Cortex of kidney (tissue), 1 donor: ENCODE data around the gene FGGY.
"Not testable (repeated sequence)": the region's sequence is repeated elsewhere in the genome, so short reads cannot be mapped to it uniquely, and the experiment has no call there.

Experiments used
- DNase-seq: peaks from one replicate; lab custom pipeline; 2025; lab: John Stamatoyannopoulos, UW

FGGY gene

DNA sequence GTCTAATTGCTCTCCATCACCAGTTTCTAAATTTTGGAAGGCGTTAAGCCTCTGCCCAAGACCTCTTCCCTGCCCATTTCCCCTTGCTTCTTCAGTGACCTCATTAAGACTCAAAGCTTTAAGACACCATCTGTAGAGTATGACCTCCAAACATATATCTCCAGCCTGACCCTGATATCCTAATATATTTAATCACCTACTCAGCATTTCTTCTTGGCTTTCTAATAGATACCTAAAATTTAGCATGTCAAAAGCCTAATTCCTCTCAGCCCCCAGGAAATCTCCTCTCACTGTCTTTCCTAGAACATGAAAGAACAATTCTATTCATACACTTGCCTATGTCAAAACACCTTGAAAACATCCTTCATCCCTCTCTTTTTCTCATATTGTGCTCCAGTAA is 282.3 kb downstream of the FGGY start:
- no peak for DNase-seq

DNA sequence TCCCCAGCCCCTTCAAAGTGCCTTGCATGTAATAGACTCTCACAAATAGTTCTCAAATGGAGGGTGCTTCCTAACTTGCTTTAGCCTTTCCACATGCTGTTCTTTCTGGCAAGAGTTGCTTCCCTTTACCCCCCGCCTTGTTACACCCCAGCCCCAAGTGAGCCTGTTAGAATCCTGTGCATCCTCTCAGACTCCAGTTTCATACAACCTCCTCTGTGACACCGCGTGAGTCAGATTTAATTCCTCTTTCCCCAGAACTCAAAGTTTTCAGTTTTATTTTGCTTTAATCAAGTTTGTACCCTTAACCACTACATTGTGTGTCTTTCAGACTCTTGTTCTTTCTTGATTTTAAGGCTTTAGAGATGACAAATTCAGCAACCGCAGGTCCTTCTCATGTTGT is 283.4 kb downstream of the FGGY start:
- DNase-seq = no peak

DNA sequence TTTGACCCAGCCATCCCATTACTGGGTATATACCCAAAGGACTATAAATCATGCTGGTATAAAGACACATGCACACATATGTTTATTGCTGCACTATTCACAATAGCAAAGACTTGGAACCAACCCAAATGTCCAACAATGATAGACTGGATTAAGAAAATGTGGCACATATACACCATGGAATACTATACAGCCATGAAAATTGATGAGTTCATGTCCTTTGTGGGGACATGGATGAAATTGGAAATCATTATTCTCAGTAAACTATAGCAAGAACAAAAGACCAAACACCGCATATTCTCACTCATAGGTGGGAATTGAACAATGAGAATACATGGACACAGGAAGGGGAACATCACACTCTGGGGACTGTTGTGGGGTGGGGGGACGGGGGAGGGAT is 295.5 kb downstream of the FGGY start:
- not testable (repeated sequence) for DNase-seq

GRCh38 chr1:59592924-59593323 is 296.0 kb downstream of the FGGY start:
- no peak for DNase-seq

GRCh38 chr1:59593798-59594790 is 297.2 kb downstream of the FGGY start:
- no peak for DNase-seq

GRCh38 chr1:59595774-59596173 is 298.9 kb downstream of the FGGY start:
- no peak for DNase-seq

DNA sequence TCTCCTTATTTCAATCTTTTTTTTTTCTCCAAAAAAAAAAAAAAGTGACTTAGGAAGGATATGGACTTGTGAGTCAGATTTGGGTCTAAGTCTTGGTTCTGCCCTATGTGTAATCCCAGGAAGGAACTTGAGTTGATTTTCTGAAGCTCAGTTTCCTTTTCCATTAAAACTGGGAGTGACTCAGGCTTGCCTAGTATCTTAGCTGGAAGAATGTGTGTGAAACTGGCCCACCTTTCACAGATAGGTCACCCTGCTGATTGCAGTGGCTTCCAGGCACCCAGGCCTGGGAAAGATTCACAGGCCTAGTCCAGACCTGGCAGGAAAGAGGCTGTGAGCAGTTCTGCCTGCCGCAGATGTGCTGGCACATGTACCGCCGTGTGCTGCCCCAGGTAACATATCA is 299.5 kb downstream of the FGGY start:
- no peak for DNase-seq

DNA sequence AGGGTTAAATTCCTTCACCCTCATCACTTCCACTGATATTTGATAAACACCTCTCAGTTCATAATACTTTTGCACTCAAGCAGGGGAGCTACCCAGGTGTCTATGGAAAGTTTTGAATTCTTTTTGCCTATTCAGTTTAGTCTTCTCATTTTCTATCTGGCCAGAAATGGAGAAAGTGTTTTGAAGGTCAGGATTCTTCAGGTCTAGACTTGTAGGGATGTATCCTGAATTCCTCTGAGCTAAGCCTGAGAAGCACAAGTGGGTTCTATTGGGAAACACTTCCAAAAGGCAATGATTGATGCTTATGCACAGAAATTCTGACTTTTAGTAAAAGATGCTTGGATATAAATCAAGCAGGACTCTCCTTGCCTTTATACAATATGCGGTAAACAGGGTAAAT is 300.1 kb downstream of the FGGY start:
- no peak for DNase-seq

- DNase-seq = no peak
Measured at GRCh38 chr1:59597420-59598119, 300.7 kb downstream of the FGGY start.

GRCh38 chr1:59598120-59598440 is 301.2 kb downstream of the FGGY start:
- no peak for DNase-seq

DNA sequence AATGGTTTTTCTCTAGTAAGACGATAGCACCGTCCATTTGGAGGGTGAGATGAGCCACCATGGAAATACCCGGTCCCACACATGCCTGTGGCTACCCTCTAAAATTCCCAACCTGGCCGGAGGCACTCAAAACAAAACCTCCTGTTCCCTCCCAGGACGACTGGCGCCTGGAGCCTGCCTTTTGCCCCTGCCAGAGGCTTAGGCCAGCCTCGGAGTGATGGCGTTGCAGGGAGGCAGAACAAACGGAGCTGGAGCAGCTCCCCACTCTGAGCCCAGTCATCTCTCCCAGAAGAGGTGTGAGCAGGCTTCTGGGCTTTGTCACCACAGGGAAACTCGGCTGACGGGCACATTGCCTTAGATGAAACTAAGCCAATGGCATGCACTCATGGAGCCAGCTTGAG is 304.1 kb downstream of the FGGY start:
- no peak for DNase-seq

DNA sequence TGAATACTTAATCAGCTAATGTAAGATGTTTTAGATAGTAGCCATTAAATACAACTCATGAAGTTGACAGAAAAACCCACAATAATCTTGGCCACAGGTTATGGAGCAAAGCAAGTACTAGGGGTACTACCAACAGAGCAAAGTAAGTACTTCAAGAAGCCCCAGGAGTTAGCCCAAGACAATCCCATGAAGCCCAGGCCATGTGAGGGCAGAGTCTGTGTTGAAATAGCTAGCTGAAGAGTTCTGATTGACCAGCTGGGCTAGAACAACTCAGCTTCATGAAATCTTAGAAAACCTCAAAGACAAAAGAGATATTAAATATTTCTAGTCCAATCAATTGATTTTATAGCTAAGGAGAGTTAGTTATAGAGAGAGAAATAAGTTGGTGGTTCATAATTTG is 304.9 kb downstream of the FGGY start:
- no peak for DNase-seq

- DNase-seq = no peak
Measured at GRCh38 chr1:59604191-59604590, 307.3 kb downstream of the FGGY start.

- no peak for DNase-seq
Measured at GRCh38 chr1:59605184-59605583, 308.3 kb downstream of the FGGY start.

DNA sequence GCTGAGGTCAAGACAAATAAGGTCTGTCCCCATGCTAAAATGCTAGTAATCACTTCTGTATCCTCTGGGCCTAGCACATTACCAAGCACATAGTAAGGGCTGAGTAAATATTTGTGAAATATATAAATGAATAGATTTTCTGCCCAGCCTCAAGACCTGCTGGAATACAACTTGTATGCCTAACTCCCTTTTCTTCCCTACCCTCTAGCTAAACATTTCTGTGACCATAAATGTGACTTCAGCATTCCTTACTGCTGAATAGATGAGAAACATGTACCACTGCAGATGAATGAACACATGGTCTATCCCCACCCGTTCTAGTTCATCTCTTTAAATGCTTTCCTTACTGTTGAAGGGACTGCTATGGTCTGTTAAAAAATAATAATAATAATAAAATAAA is 308.9 kb downstream of the FGGY start:
- no peak for DNase-seq

GRCh38 chr1:59609245-59609644 is 312.4 kb downstream of the FGGY start:
- DNase-seq = no peak

GRCh38 chr1:59610499-59610898 is 313.6 kb downstream of the FGGY start:
- not testable (repeated sequence) for DNase-seq

GRCh38 chr1:59617434-59617833 is 320.5 kb downstream of the FGGY start:
- no peak for DNase-seq

GRCh38 chr1:59619557-59619956 is 322.7 kb downstream of the FGGY start:
- no peak for DNase-seq

- no peak for DNase-seq
Measured at GRCh38 chr1:59625384-59625783, 328.5 kb downstream of the FGGY start.

DNA sequence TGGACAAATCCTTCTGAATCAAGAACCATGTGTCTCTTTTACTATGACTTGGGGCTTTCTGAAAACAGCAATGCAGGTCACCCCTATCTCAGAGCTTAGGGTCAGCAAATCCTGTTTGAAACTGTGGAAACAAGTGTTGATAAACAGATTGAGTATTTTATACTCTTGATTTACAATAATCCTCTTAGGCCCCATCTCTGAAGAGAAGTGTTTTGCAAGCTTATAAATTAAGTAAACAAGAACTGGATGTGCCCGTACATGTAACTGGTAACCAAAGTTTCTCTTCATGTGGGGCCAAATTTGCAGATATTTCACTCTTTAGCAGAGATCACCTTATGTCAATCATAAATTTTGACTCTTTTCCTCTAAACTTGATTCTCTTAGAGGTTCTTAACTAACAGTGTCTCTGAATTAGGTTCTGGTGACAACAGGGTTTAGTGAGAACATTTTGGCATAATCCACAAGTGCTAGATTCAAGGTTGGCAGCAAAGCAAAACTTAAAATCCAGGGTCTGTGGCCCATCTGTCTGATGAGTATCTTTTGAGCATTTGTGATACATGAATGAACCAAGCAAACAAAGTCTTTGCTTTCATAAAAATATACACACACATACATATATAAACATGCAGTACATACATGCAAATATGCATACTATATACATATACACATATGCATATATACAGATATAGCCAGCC is 334.8 kb downstream of the FGGY start:
- DNase-seq = no peak

GRCh38 chr1:59635097-59635496 is 338.2 kb downstream of the FGGY start:
- no peak for DNase-seq

- no peak for DNase-seq
Measured at GRCh38 chr1:59638231-59638711, 341.4 kb downstream of the FGGY start.
